Right ventricle myocardium inferior (tissue), 1 donor: Measurements from ENCODE around the gene DIAPH3. TPM values are rescaled to one million over a fixed set of nuclear protein-coding genes. Genes with fewer than 3 reads are reported as not detected.

Experiments
- ATAC-seq: fragments of 200-7000 bp; cut with Tn5 transposase; one replicate; pipeline ENCODE4 v1.9.1; 2020; ENCODE audit warnings: mild to moderate bottlenecking, moderate library complexity
- DNase-seq: peaks from one replicate; pipeline ENCODE4 v3.0.0; 2021; ENCODE audit errors: missing footprints
- intact Hi-C: fragments of 100-400 bp; cut with DNase I; formaldehyde crosslinking; loops from one replicate; pipeline ENCODE4 v1.11.0; 2022
- total RNA-seq: library from RNA; stranded (reverse); fragmentation: NEBNext Ultra II Directional; extraction: Animal tissue kit (Norgen Biotek cat#: 25700); gene quantifications from one replicate; pipeline ENCODE4 v1.2.1, GENCODE V29; 2021
- donor health status: DM: no; HTN: yes; CAD: no; lungs with severe emphysema.

The DIAPH3 gene
- total RNA-seq, 1 donor from 2014 or later = 0.46 TPM

- DNase-seq = no peak
- ATAC-seq = no peak
- intact Hi-C loops = no loop called here
Measured at GRCh38 chr13:59931621-59932020, 232.1 kb downstream of the DIAPH3 start.

DNA sequence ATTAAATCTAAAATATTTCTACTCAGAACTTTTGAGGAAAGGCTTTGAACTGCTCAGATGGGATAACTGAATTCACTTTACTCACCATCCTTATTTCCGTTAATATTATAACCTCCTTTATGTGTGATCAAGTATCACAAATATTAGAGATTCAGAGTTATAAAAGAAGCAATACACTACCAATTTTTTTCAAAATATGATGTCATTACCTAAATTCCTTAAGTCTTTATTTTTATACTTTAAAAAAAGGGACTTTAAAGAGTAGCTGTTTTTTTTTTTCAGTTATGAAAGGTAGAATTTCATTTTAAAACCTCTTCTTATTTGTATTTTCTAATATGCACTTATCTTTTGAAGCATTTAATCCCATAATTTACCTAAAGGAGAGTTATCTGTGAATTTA is 239.5 kb downstream of the DIAPH3 start:
- no peak for ATAC-seq
- no peak for DNase-seq
- intact Hi-C loops = no loop called here

GRCh38 chr13:59915252-59915651 is 248.5 kb downstream of the DIAPH3 start:
- intact Hi-C loops = no loop called here
- no peak for DNase-seq
- ATAC-seq = no peak

DNA sequence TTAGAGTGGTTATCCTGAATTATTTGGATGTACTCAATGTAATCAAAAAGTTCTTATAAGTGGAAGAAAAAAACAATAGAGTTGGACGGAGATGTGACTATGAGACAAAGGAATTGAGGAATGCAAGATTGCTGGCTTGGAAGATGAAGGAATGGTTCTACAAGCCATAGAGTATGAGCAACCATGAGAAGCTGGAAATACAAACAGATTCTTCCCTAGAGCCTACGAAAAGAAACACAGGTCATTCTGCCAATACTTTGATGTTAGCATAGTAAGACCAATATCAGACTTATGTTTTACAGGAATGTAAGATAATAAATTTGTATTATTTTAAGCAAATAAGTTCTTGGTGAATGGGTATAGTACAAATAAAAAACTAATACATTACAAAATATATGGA is 249.2 kb downstream of the DIAPH3 start:
- ATAC-seq = no peak
- DNase-seq = no peak
- intact Hi-C loops = no loop called here

- ATAC-seq (no peak), DNase-seq (no peak)
- intact Hi-C loops = no loop called here
Measured at GRCh38 chr13:59906413-59907049, 257.2 kb downstream of the DIAPH3 start.

GRCh38 chr13:59901191-59901590 is 262.5 kb downstream of the DIAPH3 start:
- intact Hi-C loops = no loop called here
- ATAC-seq (no peak), DNase-seq (no peak)

DNA sequence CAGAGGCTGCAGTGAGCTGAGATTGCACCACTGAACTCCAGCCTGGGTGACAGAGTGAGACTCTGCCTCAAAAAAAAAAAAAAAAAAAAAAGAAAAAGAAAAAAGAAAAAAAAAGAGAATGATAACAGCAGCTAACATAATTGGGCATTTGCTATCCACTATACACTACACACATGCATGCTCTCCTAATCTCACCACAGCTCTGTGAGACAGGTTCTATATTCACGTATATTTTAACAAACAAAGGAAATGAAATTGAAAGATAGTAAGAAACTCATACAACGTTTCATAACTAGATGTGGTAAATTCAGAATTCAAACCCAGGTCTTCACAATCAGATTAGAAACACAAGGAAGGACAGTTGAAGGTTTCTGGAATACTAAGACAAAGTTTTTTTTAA is 265.7 kb downstream of the DIAPH3 start:
- no peak for ATAC-seq
- no peak for DNase-seq
- intact Hi-C loops = no loop called here

DNA sequence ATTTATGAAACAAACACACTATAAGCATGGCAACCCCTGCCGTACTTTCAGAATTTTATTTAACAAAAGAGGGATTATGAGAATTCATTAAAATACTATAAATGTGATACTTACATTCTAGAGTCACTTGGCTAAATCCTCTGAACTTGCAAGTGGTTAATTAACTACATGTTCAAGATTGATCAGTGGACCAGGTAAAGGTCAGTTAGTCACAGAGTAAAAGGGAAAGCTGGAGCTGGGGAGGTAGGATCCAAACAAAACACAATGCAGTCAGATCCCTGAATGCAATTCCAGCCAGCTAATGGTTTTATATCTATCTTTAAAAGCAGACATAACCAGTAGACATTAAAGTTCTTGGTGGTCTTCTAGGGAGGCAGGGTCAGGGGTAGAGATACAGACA is 270.5 kb downstream of the DIAPH3 start:
- intact Hi-C loops = no loop called here
- ATAC-seq (no peak), DNase-seq (no peak)

DNA sequence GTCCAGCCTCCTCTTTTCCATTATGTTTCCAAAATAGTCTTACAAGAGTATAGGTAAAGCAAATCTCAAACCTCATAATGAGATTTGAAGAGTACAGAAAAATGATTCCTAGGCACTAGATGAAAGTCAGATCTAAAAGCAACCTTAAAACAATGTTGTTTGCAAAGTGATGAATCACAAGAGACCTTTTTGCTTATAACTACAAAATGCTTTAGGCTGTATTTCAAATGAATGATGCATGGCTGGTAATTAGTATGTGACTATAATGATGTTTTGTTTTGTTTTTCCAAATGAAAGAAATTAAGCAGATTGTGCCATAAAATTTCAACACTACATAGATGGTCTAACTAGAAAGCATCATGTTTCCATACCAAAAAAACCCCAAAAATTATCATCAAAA is 272.7 kb downstream of the DIAPH3 start:
- intact Hi-C loops = no loop called here
- no peak for DNase-seq

GRCh38 chr13:59890054-59890453 is 273.7 kb downstream of the DIAPH3 start:
- intact Hi-C loops = no loop called here
- ATAC-seq (no peak), DNase-seq (no peak)

More for the DNA sequence above, 272.7 kb downstream of the DIAPH3 start:
- no peak for ATAC-seq

GRCh38 chr13:59888408-59888807 is 275.3 kb downstream of the DIAPH3 start:
- no peak for DNase-seq
- no peak for ATAC-seq
- intact Hi-C loops = no loop called here

DNA sequence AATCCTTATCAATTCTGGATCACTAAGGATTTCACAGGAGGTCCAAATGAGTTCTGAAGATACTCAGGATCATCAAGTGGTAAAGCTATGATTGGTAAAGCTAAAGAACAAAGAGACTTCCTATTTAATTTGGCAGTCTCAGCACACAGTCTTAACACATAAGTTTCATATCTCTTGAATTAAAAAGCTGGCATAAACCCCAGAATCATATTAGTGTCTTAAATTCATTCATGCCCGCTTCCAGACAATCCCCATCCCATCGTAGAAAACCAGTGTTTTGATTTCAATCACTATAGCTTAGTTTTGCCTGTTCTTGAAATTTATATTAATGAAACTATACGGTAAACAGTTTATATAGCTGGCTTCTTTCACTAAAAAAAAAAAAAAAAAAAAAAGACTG is 278.7 kb downstream of the DIAPH3 start:
- no peak for DNase-seq
- no peak for ATAC-seq
- intact Hi-C loops = no loop called here

- ATAC-seq = no peak
Measured at GRCh38 chr13:59883885-59884284, 279.8 kb downstream of the DIAPH3 start.

GRCh38 chr13:59880468-59880867 is 283.3 kb downstream of the DIAPH3 start:
- no peak for ATAC-seq
- intact Hi-C loops = no loop called here
- DNase-seq = no peak

More at GRCh38 chr13:59883885-59884284, 279.8 kb downstream of the DIAPH3 start:
- intact Hi-C loops = no loop called here
- DNase-seq = no peak

- DNase-seq (no peak), ATAC-seq (no peak)
- intact Hi-C loops = no loop called here
Measured at GRCh38 chr13:59879281-59879680, 284.4 kb downstream of the DIAPH3 start.

- intact Hi-C loops = no loop called here
- ATAC-seq (no peak), DNase-seq (no peak)
Measured at GRCh38 chr13:59877933-59878332, 285.8 kb downstream of the DIAPH3 start.

DNA sequence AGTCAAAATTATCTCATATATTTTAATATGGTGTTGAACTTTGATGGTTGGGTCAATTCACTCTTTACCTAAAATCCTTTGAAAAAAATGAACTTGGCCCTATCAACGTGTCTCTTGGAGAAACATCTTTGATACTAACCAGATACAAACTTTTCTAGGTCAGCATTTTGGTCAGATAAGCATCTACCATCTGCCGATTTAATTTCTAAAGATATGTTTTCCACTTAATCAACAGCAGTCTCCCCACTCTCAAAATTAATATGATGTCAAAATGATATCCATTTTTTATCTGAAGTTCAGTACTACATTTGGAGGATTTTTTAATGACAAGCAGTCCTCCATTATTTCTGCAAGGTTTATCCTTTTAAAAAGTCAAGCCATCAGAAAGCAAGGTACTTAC is 288.8 kb downstream of the DIAPH3 start:
- DNase-seq (no peak), ATAC-seq (no peak)
- intact Hi-C loops = no loop called here

- ATAC-seq (no peak), DNase-seq (no peak)
- intact Hi-C loops = no loop called here
Measured at GRCh38 chr13:59873856-59874255, 289.9 kb downstream of the DIAPH3 start.

DNA sequence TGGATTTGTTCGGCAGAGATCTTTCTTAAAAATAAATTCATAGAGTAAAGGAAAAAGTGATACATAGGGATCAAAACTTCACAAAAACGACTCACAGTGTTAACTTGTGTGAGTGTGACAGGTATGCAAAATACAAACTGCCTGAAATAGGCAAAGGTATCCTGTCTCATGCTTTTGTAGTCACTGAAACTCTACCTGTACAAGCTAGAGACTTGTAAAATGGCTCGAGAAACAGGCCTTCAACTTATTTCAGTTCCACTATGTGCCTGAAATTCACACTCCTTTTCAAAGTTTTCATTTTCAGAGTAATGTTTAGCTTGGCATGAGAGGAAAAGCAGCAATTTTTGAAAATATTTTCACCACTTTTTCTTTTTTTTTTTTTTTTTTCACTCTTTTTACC is 290.4 kb downstream of the DIAPH3 start:
- no peak for ATAC-seq
- DNase-seq = no peak
- intact Hi-C loops = no loop called here

GRCh38 chr13:59867867-59868266 is 295.9 kb downstream of the DIAPH3 start:
- intact Hi-C loops = no loop called here
- DNase-seq = no peak
- no peak for ATAC-seq

DNA sequence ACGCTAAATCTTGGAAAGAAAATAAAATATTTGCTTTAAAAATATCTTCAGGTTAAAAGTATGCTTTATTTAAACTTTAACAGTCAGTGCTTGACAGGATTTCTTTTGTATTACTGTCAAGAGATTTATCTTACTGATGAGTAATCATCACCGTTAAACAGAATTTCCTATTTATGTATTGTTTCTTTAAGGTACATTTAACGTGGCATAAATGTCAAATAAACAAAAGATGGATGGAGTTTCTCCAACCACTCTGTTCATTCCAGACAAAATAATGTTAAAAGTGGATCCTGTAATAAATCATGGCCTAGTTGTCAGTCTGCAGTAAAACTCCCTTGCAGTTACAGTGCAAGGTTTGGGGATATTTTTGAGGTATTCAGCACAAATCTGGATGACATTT is 298.3 kb downstream of the DIAPH3 start:
- DNase-seq (no peak), ATAC-seq (no peak)
- intact Hi-C loops = no loop called here
